Epidermal melanocyte (primary cell): Measurements from ENCODE around the gene JMY.

Experiments
- DNase-seq: peaks from one replicate; pipeline ENCODE4 v3.0.0; 2011; ENCODE audit warnings: low spot score; ENCODE audit not compliant: insufficient read length

Gene JMY, protein sequence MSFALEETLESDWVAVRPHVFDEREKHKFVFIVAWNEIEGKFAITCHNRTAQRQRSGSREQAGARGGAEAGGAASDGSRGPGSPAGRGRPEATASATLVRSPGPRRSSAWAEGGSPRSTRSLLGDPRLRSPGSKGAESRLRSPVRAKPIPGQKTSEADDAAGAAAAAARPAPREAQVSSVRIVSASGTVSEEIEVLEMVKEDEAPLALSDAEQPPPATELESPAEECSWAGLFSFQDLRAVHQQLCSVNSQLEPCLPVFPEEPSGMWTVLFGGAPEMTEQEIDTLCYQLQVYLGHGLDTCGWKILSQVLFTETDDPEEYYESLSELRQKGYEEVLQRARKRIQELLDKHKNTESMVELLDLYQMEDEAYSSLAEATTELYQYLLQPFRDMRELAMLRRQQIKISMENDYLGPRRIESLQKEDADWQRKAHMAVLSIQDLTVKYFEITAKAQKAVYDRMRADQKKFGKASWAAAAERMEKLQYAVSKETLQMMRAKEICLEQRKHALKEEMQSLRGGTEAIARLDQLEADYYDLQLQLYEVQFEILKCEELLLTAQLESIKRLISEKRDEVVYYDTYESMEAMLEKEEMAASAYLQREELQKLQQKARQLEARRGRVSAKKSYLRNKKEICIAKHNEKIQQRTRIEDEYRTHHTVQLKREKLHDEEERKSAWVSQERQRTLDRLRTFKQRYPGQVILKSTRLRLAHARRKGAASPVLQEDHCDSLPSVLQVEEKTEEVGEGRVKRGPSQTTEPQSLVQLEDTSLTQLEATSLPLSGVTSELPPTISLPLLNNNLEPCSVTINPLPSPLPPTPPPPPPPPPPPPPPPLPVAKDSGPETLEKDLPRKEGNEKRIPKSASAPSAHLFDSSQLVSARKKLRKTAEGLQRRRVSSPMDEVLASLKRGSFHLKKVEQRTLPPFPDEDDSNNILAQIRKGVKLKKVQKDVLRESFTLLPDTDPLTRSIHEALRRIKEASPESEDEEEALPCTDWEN

DNA sequence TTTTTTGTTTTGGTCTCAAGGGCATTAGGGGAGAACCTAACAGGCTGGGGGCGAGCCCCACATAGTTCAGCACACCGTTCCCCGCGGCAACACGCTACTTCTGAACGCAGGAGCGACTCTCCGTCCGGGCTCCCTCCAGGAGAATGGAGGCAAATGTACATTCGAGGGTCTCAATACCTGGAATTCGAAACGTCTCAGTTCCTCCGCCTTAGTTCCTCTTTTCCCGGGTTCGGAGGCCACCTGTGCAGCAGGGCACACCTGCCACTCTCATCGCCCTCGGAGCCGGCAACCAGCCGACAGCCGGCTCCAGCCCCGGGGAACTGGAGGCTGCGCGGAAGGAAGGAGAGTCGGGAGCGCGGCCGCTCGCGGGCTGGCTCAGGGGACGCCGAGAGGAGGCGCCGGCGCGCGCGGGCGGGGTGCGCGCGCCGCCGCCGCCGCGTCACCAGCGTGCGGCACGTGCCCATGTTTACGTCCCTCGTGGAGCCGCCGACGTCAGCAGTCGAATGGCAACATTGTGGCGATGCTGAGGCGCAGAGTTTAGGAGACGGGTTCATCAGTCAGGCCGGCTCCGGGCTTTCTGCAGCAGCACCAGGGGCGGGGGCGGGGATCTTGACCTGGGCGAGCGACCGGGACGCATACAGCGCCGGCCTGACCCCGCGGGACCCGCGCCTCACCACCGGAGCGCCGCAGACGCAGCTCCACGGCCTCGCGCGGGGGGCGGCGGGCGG lies at the start of gene JMY:
Gene JMY (plus strand): TSS at position 498 of the 728 bp plus-strand sequence. CDS start 520 bp downstream, outside the sequence.
- DNase-seq: peak; percentile 80

DNA sequence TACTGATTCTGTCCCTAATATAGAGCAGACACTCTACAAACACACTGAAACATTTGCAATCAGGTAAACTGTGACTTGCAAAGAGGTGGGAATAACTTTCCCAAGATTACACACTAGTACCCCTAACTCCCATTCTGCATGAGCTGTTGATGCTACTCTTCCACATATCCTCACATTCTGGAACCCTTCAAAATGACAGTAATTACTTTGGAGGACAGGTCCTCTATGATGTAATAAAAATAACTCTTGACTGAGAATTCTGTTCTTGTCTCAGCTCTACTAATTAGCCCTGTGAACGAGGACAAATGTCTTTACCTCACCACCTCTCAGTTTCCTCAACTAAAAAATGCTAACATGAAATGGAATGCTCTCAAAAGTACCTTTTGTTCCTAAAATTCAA lies 49.5 kb upstream of the JMY start:
- no peak for DNase-seq

DNA sequence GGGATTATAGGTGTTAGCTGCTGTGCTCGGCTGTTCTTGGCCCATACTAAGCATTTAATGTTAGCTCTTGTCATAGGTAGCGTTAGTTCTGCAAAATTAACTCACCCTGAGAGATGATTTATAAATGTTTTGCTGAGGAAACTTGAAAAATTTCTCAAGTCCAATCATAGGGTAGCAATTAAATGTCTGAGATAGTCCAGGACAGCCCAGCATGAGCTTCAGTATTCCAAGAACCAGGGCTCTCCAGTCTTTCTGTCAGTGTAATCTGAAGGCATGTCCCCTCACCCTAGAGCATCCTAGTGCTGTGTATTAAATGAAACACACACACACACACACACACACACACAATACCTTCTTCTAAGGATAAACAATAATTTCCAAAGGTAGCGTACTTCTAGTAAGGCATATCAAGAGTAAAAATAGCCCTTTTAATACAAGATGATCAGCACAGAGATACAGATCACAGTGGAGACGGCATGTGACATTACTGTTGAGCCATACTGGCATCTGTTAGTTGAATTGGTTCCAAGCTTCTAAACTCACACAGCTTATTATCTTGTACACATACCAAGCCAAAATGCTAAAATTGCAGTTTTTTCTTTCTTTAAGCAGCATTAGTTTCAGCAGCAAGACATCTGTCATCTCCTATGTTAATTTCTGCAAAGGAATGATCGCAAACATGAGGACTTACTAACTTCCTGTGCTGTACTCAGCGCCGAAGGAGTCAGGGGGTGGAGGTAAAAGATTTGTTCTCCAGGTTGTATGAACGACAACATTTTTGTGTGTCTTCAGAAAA lies 46.3 kb upstream of the JMY start:
- DNase-seq: no peak

- no peak for DNase-seq
Observed at GRCh38 chr5:79190235-79190529, 45.7 kb upstream of the JMY start.

DNA sequence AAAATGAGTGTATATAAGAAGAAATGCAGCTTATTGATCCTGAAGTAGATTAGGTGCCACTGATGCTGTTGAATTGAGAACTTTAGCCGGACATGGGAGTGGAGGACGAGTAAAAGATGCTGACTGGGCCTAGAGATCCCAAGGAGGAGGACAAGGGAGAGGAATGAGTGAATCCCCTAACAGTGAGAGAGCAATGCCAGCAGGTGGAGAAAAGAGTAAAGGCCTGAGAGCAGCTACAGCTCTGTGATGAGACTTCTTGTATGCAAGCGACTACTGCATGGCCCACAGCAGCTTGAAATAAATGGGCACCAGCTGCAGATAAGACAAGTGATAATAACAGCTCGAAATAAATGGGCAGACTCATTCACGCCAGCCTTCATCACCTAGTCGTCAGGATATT lies 44.5 kb upstream of the JMY start:
- DNase-seq: no peak

- no peak for DNase-seq
Observed at GRCh38 chr5:79193643-79194042, 42.3 kb upstream of the JMY start.

- DNase-seq: no peak
Observed at GRCh38 chr5:79200573-79201183, 35.3 kb upstream of the JMY start.

- no peak for DNase-seq
Observed at GRCh38 chr5:79201206-79201605, 34.7 kb upstream of the JMY start.

- DNase-seq: no peak
Observed at GRCh38 chr5:79202076-79202475, 33.9 kb upstream of the JMY start.

DNA sequence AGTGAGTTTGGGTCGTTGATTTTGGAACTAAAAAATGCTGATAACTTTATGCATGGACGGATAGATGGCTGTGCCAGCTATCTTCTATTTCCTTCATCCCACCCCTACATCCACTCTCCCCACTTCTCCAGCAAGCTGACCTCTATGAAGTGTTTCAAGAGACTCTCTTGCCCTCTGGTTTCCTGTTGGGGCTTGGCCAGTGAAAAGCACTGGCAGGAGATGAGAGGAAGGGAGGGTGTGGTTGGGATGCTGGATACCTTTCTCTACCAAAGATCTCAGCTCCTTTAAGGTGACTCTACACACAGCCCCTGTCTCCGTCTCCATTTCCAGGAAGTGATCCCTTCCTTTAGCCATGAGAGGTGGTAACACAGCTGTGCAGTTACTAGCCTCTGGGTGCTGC lies 30.0 kb upstream of the JMY start:
- DNase-seq: no peak

GRCh38 chr5:79206541-79206940 lies 29.4 kb upstream of the JMY start:
- no peak for DNase-seq

GRCh38 chr5:79209505-79209904 lies 26.4 kb upstream of the JMY start:
- DNase-seq: no peak

- DNase-seq: no peak
Observed at GRCh38 chr5:79224286-79224984, 11.5 kb upstream of the JMY start.

- no peak for DNase-seq
Observed at GRCh38 chr5:79225026-79225425, 10.9 kb upstream of the JMY start.

DNA sequence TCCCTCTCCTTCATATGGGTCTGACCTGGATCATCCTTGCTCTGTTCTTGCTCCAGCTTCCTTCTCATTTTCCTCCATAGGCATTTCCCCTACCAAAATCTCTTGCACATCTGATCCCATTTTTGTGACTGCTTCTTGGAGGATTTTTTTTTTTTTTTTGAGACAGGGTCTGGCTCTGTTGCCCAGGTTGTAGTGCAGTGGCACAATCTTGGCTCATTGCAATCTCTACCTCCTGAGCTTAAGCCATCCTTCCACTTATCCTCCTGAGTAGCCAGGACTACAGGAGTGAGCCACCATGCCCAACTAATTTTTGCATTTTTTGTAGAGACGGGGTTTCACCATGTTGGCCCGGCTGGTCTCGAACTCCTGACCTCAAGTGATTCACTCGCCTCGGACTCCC lies 10.5 kb upstream of the JMY start:
- no peak for DNase-seq

GRCh38 chr5:79227484-79228025 lies 8.4 kb upstream of the JMY start:
- no peak for DNase-seq

GRCh38 chr5:79229357-79230174 lies 6.4 kb upstream of the JMY start:
- no peak for DNase-seq

- no peak for DNase-seq
Observed at GRCh38 chr5:79235261-79235633, 684 bp upstream of the JMY start.
